Transverse colon (tissue), 4 donors: Measurements from ENCODE around the gene HSPA12A.

Source experiments
- EP300 ChIP-seq: sonication (generic); formaldehyde crosslinking; IDR thresholded peaks from one replicate; pipeline ENCODE4 v1.6.1; 2017; ENCODE audit warnings: antibody characterized with exemption, low read depth
- POLR2A ChIP-seq: fragments of 450-650 bp; IDR thresholded peaks from one replicate; pipeline ENCODE4 v1.6.1; 2016; ENCODE audit warnings: antibody characterized with exemption, mild to moderate bottlenecking, moderate library complexity
- POLR2AphosphoS5 ChIP-seq, 3 donors: sonication (generic); formaldehyde crosslinking; IDR thresholded peaks; one replicate each; pipeline ENCODE4 v1.6.1; 2016; ENCODE audit warnings: antibody characterized with exemption in 3 of 3
- TF ChIP-seq, protein P1 (sequence below), 5 experiments: fragments of 200-600 bp in 3 of 5; fragments of 450-650 bp in 2 of 5; sonication (generic) in 3 of 5; IDR thresholded peaks; 1 replicate in 2 of 5; 2 replicates in 3 of 5; pipeline ENCODE4 v1.5.1; 2016 to 2017; ENCODE audit warnings: antibody characterized with exemption in 5 of 5, inconsistent platforms in 3 of 5, mild to moderate bottlenecking in 2 of 5, moderate library complexity in 1 of 5

DNA sequence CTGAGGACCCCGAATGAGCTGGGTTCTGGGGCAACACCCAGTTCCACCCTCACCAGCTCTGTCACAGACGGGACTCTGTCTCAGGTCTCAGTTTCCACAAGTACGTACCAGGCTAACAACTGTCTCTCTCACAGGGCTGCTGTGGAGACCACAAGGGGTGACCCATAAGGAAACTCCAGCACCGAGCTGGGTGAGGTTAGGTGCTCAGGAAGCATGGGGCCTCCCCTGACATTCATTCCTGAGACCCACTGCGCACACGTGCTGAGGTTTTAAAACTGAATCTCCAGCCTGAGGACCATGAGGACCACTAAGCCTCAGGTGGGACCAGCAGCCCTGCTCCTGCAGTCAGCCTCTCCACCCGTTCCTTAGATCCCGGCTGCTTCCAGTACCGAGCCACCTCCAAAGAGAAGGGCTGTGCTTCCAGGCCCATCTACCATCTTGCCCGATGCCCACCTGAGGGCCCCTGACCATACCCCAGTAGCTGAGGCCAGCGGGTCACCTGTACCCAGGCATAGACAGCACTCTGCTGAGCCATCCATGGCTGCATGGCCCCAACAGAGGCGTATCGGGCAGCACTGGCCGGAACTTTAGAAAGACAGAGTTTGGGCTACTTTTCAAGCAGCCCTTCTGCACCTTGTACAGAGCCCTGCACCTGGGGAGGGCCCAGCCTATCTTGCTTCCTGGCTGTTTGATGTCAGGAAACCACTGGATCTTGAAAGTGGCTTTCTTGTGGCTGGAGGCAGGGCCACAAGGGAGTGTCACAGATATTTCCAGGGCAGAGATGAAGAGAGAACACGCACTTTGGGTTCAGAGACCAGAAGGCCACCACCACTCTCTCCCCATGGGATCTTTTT lies 18.7 kb downstream of the HSPA12A start:
- TF ChIP-seq, protein P1, sequence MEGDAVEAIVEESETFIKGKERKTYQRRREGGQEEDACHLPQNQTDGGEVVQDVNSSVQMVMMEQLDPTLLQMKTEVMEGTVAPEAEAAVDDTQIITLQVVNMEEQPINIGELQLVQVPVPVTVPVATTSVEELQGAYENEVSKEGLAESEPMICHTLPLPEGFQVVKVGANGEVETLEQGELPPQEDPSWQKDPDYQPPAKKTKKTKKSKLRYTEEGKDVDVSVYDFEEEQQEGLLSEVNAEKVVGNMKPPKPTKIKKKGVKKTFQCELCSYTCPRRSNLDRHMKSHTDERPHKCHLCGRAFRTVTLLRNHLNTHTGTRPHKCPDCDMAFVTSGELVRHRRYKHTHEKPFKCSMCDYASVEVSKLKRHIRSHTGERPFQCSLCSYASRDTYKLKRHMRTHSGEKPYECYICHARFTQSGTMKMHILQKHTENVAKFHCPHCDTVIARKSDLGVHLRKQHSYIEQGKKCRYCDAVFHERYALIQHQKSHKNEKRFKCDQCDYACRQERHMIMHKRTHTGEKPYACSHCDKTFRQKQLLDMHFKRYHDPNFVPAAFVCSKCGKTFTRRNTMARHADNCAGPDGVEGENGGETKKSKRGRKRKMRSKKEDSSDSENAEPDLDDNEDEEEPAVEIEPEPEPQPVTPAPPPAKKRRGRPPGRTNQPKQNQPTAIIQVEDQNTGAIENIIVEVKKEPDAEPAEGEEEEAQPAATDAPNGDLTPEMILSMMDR (IDR thresholded peaks at IDR 0.05) = no peak
- TF ChIP-seq POLR2A (no peak), EP300 (no peak), POLR2AphosphoS5 (IDR thresholded peaks at IDR 0.05) (no peak)
